GM12878 (cell line): ENCODE measurements around the gene CCDC61. TPM values are rescaled to one million over a fixed set of nuclear protein-coding genes. Genes with fewer than 3 reads are reported as not detected.

Source experiments
- ATAC-seq: fragments of 200-7000 bp; cut with Tn5 transposase; 3 replicates; pipeline ENCODE4 v1.9.1; 2020; ENCODE audit warnings: mild to moderate bottlenecking, moderate library complexity
- BruUV-seq: library from RNA; stranded (reverse); fragments of 400-500 nt; replicated peaks from 2 replicates; lab custom pipeline; 2021; lab: Mats Ljungman, UMichigan
- CTCF ChIA-PET: fragments of 300-600 bp; sonication (Branson Sonifier 250); formaldehyde crosslinking; extraction: SDS; loops from one replicate; lab custom pipeline; 2021; ENCODE audit warnings: inconsistent platforms; lab: Yijun Ruan, JAX
- POLR2A ChIA-PET: fragments of 350-600 bp; formaldehyde crosslinking; extraction: SDS; loops from one replicate; lab custom pipeline; 2021; ENCODE audit warnings: inconsistent platforms; lab: Charles Lee
- RAD21 ChIA-PET: fragments of 300-600 bp; sonication (Branson Sonifier 250); formaldehyde crosslinking; loops from one replicate; lab custom pipeline; 2023; ENCODE audit warnings: antibody characterized with exemption; ENCODE audit not compliant: unreplicated experiment; lab: Charles Lee
- SMC1A ChIA-PET: fragments of 300-600 bp; sonication (Branson Sonifier 250); formaldehyde crosslinking; loops from one replicate; lab custom pipeline; 2023; ENCODE audit not compliant: unreplicated experiment, uncharacterized antibody; lab: Charles Lee
- DNase-seq: peaks from one replicate; pipeline ENCODE4 v3.0.0-alpha.2; 2011; ENCODE audit warnings: low read depth, low spot score
- FAIRE-seq: peaks from 3 replicates; lab custom pipeline; 2011; peaks lifted over from hg19 to GRCh38; lab: Jason Lieb, UNC
- H2AFZ ChIP-seq: 2 replicates; pipeline ENCODE4 v1.6.0; 2011; ENCODE audit warnings: low read depth, low read length, control low read depth; ENCODE audit not compliant: control insufficient read depth
- H3K27ac ChIP-seq: 2 replicates; pipeline ENCODE4 v1.5.1; 2011; ENCODE audit warnings: control low read depth; ENCODE audit not compliant: control insufficient read depth, insufficient read depth
- H3K27me3 ChIP-seq, 2 experiments: replicated peaks in 1 of 2; 2 replicates each; pipeline versions ENCODE4 v1.6.0 to v1.6.1; 2011; ENCODE audit warnings: low read length in 1 of 2; ENCODE audit not compliant: control insufficient read depth in 2 of 2, insufficient read depth in 2 of 2
- H3K36me3 ChIP-seq, 2 experiments: 2 replicates each; pipeline ENCODE4 v1.5.1; 2011; ENCODE audit warnings: low read length in 1 of 2; ENCODE audit not compliant: control insufficient read depth in 2 of 2, insufficient read depth in 2 of 2
- H3K4me1 ChIP-seq: 2 replicates; pipeline ENCODE4 v1.6.1; 2011; ENCODE audit warnings: mild to moderate bottlenecking, low read length, moderate library complexity, mixed read lengths; ENCODE audit not compliant: control insufficient read depth, insufficient read depth
- H3K4me2 ChIP-seq: 2 replicates; pipeline ENCODE4 v1.6.0; 2011; ENCODE audit warnings: control low read depth; ENCODE audit not compliant: control insufficient read depth, insufficient read depth
- H3K4me3 ChIP-seq: fragments of 200-600 bp; sonication (generic); 2 replicates; pipeline ENCODE4 v1.5.1; 2016
- H3K79me2 ChIP-seq: 2 replicates; pipeline ENCODE4 v1.6.0; 2011; ENCODE audit warnings: low read length; ENCODE audit not compliant: control insufficient read depth, insufficient read depth
- H3K9ac ChIP-seq: 2 replicates; pipeline ENCODE4 v1.8.0; 2011; ENCODE audit warnings: low read length, control low read depth, mixed read lengths; ENCODE audit not compliant: control insufficient read depth, insufficient read depth
- H3K9me3 ChIP-seq: replicated peaks from 3 replicates; pipeline ENCODE4 v1.5.1; 2011; ENCODE audit warnings: mild to moderate bottlenecking, low read length; ENCODE audit not compliant: control insufficient read depth, insufficient read depth
- H4K20me1 ChIP-seq: 2 replicates; pipeline ENCODE4 v1.6.0; 2011; ENCODE audit not compliant: control insufficient read depth, insufficient read depth
- CUX1 ChIP-seq: IDR thresholded peaks from 2 replicates; pipeline ENCODE4 v1.6.1; 2012; ENCODE audit warnings: improper control_type of control experiment, low read depth, low read length; ENCODE audit not compliant: insufficient replicate concordance
- FOXK2 ChIP-seq: fragments of 450-650 bp; IDR thresholded peaks from 2 replicates; pipeline ENCODE4 v1.6.1; 2017; ENCODE audit warnings: mild to moderate bottlenecking, moderate library complexity
- LARP7 ChIP-seq: fragments of 450-650 bp; IDR thresholded peaks from 2 replicates; pipeline ENCODE4 v1.6.1; 2017; ENCODE audit warnings: mild to moderate bottlenecking
- PAX5 ChIP-seq: IDR thresholded peaks from 2 replicates; pipeline ENCODE4 v1.6.1; 2011; ENCODE audit warnings: low read depth, low read length, borderline replicate concordance
- RFX5 ChIP-seq: IDR thresholded peaks from 2 replicates; pipeline ENCODE4 v1.6.1; 2011; ENCODE audit warnings: low read depth, low read length, improper control_type of control experiment
- SPI1 ChIP-seq: IDR thresholded peaks from 2 replicates; pipeline ENCODE4 v1.6.1; 2011; ENCODE audit warnings: low read depth, mild to moderate bottlenecking, low read length, moderate library complexity, borderline replicate concordance; ENCODE audit not compliant: insufficient read depth
- SREBF2 ChIP-seq: IDR thresholded peaks from 2 replicates; pipeline ENCODE4 v1.6.1; 2012; ENCODE audit warnings: mild to moderate bottlenecking, low read length
- SUZ12 ChIP-seq: fragments of 200-600 bp; sonication (generic); IDR thresholded peaks from one replicate; pipeline ENCODE4 v1.6.1; 2018; ENCODE audit warnings: antibody characterized with exemption, mild to moderate bottlenecking; ENCODE audit not compliant: unreplicated experiment
- USF2 ChIP-seq: IDR thresholded peaks from 2 replicates; pipeline ENCODE4 v1.6.1; 2011; ENCODE audit warnings: low read depth, low read length, improper control_type of control experiment, borderline replicate concordance
- WRNIP1 ChIP-seq: IDR thresholded peaks from 2 replicates; pipeline ENCODE4 v1.6.1; 2011; ENCODE audit warnings: low read depth, low read length, improper control_type of control experiment, borderline replicate concordance
- ZBTB33 ChIP-seq: fragments of 450-650 bp; IDR thresholded peaks from 2 replicates; pipeline ENCODE4 v1.6.1; 2017; ENCODE audit warnings: mild to moderate bottlenecking
- WGBS: methylation state at CpG from one replicate; pipeline ENCODE4 v1.1.6; 2016; ENCODE audit warnings: low lambda C conversion rate; ENCODE audit not compliant: insufficient replicate concordance, insufficient coverage; ENCODE audit errors: missing lambda C conversion rate; 5-methylcytosine and 5-hydroxymethylcytosine counted together
- in situ Hi-C: fragments of 300-500 bp; cut with MboI; formaldehyde crosslinking; loops from 9 replicates; pipeline ENCODE4 v1.14.3; 2018; ENCODE audit warnings: mixed read lengths
- intact Hi-C: fragments of 100-400 bp; cut with micrococcal nuclease; formaldehyde crosslinking; loops from one replicate; pipeline ENCODE4 v1.14.2; 2022; ENCODE audit not compliant: unreplicated experiment
- polyA plus RNA-seq, 11 experiments: library from polyadenylated mRNA; depleted of rRNA in 4 of 11; unstranded in 6 of 11; stranded (reverse) in 5 of 11; fragments of >200 nt; fragmentation: Nextera tagmentation in 4 of 11; fragmentation: Illumina TruSeq in 1 of 11; extraction: Ambion mirVana in 4 of 11; extraction: Trizol in 1 of 11; gene quantifications; 1 replicate in 1 of 11; 2 replicates in 10 of 11; pipeline versions ENCODE4 v1.2.1 to v1.2.3, GENCODE V29; 2011 to 2016; ENCODE audit warnings: inconsistent platforms in 2 of 11, missing spikeins in 2 of 11, low read depth in 1 of 11
- total RNA-seq, 4 experiments: library from RNA; depleted of rRNA in 3 of 4; stranded (reverse); fragments of >200 nt in 3 of 4; fragmentation: Illumina TruSeq in 1 of 4; extraction: Trizol in 1 of 4; gene quantifications; 2 replicates each; pipeline versions ENCODE4 v1.2.1 to v1.2.3, GENCODE V29; 2013 to 2021

CCDC61 gene
- total and polyA plus RNA-seq, 10 of the 15 experiments (the other 5 are each of a cell fraction or from before 2014, with no cell fraction given): 0.27 to 27.1 (median 8.7) TPM

- 11% methylated on average over 3 of the region's 4 CpGs for WGBS
- POLR2A ChIA-PET: interaction anchor here (0.6 kb wide), 2 partner anchors 183 to 216 kb away, joined by 3 to 4 read pairs; no protein-coding TSS in a partner anchor
- intact Hi-C loops: no loop called here
These were observed 57.6 kb downstream of the CCDC61 start for GRCh38 chr19:46052896-46053295.

GRCh38 chr19:46056536-46056935 lies 61.3 kb downstream of the CCDC61 start:
- H3K9me3 ChIP-seq: no peaks in the 10 kb centered on the region
- H3K9ac ChIP-seq: no peak overlapping the region
- H3K4me3 ChIP-seq: no peak overlapping the region
- intact Hi-C loops: no loop called here
- WGBS: 6% methylated on average over 4 of the region's 4 CpGs
- H2AFZ ChIP-seq: no peak overlapping the region
- no peaks in the 10 kb centered on the region for H3K36me3 ChIP-seq
- DNase-seq: no peak
- peaks cover under 1 to 2% of the 10 kb centered on the region in 2 experiments; a peak in 2 of 4 replicates for H3K27me3 ChIP-seq
- POLR2A ChIA-PET: no interaction called here
- H4K20me1 ChIP-seq: no peaks in the 10 kb centered on the region; the same call in 1 of the 2 replicates
- no peaks in the 10 kb centered on the region for H3K79me2 ChIP-seq
- BruUV-seq: no TSS peak
- H3K4me2 ChIP-seq: no peak overlapping the region
- no peaks in the 10 kb centered on the region for H3K4me1 ChIP-seq
- H3K27ac ChIP-seq: no peak overlapping the region
- RAD21 ChIA-PET: no interaction called here
- in situ Hi-C loops: no loop called here
- FAIRE-seq: no peak
- CTCF ChIA-PET: no interaction called here
- SMC1A ChIA-PET: no interaction called here
- ATAC-seq: no peak
- TF ChIP-seq PAX5 (no peak), CUX1 (no peak), ZBTB33 (no peak)

More at GRCh38 chr19:46052896-46053295, 57.6 kb downstream of the CCDC61 start:
- SMC1A ChIA-PET: no interaction called here
- ATAC-seq: no peak
- H3K4me3 ChIP-seq: no peak overlapping the region
- no peaks in the 10 kb centered on the region for H3K9me3 ChIP-seq
- no peaks in the 10 kb centered on the region for H3K36me3 ChIP-seq
- H2AFZ ChIP-seq: no peak overlapping the region
- H3K27me3 ChIP-seq: peaks cover 2% of the 10 kb centered on the region in 2 experiments; a peak in 2 of 4 replicates
- no TSS peak for BruUV-seq
- no peak overlapping the region for H3K4me2 ChIP-seq
- H3K9ac ChIP-seq: no peak overlapping the region
- RAD21 ChIA-PET: no interaction called here
- no peaks in the 10 kb centered on the region; the same call in 1 of the 2 replicates for H4K20me1 ChIP-seq
- TF ChIP-seq FOXK2 (no peak), SPI1 (no peak), LARP7 (no peak), SUZ12 (no peak), RFX5 (no peak), USF2 (no peak), SREBF2 (no peak), WRNIP1 (no peak)
- TF ChIP-seq, all 136 proteins: peak for 0
- DNase-seq (no peak), FAIRE-seq (no peak)
- Histone ChIP-seq H3K27ac (no peak overlapping the region), H3K4me1 (no peaks in the 10 kb centered on the region), H3K79me2 (no peaks in the 10 kb centered on the region)
- CTCF ChIA-PET: interaction anchor here (1.7 to 1.8 kb wide), 2 partner anchors 11 to 24 kb away, joined by 6 to 9 read pairs; no protein-coding TSS in a partner anchor
- in situ Hi-C loops: no loop called here
